HepG2 (cell line): Measurements from ENCODE around the gene ASXL1. TPM values are rescaled to one million over a fixed set of nuclear protein-coding genes. Genes with fewer than 3 reads are reported as not detected.

Experiments used
- ATAC-seq: fragments of 200-7000 bp; cut with Tn5 transposase; 3 replicates; pipeline ENCODE4 v1.9.1; 2020; ENCODE audit warnings: mild to moderate bottlenecking, moderate library complexity
- BruUV-seq: library from RNA; stranded (reverse); fragments of 400-500 nt; replicated peaks from 2 replicates; lab custom pipeline; 2021; lab: Mats Ljungman, UMichigan
- CTCF ChIA-PET: fragments of 300-600 bp; formaldehyde crosslinking; extraction: SDS; loops from one replicate; lab custom pipeline; 2021; ENCODE audit warnings: low total read pairs, inconsistent platforms, low intra/inter-chr PET ratio; lab: Yijun Ruan, JAX
- POLR2A ChIA-PET: fragments of 350-600 bp; sonication (Branson Sonifier 250); formaldehyde crosslinking; loops from one replicate; lab custom pipeline; 2020; ENCODE audit warnings: antibody characterized with exemption, inconsistent platforms; lab: Yijun Ruan, JAX
- DNase-seq: peaks from one replicate; pipeline ENCODE4 v3.0.0-alpha.2; 2015; ENCODE audit warnings: low spot score
- FAIRE-seq: peaks from 3 replicates; lab custom pipeline; 2011; peaks lifted over from hg19 to GRCh38; lab: Jason Lieb, UNC
- H2AFZ ChIP-seq: one replicate; pipeline ENCODE4 v1.6.1; 2011; ENCODE audit warnings: low read length, inconsistent platforms
- H3K27ac ChIP-seq: fragments of 300-600 bp; 3 replicates; pipeline ENCODE4 v1.8.0; 2011; ENCODE audit warnings: mixed run types, mild to moderate bottlenecking, mixed read lengths, low read length, inconsistent platforms; ENCODE audit not compliant: insufficient read depth; ENCODE audit errors: extremely low read length
- H3K27me3 ChIP-seq, 2 experiments: fragments of 200-600 bp in 1 of 2; 2 replicates in 1 of 2; 3 replicates in 1 of 2; pipeline versions ENCODE4 v1.6.0 to v1.8.0; 2011; ENCODE audit warnings: low read length in 2 of 2, mild to moderate bottlenecking in 2 of 2, moderate library complexity in 2 of 2, inconsistent platforms in 1 of 2; ENCODE audit not compliant: insufficient read depth in 2 of 2, control insufficient read depth in 1 of 2
- H3K36me3 ChIP-seq, 2 experiments: fragments of 200-600 bp in 1 of 2; replicated peaks in 1 of 2; 2 replicates in 1 of 2; 3 replicates in 1 of 2; pipeline versions ENCODE4 v1.5.1 to v1.8.0; 2011; ENCODE audit warnings: low read length in 2 of 2, inconsistent platforms in 1 of 2; ENCODE audit not compliant: insufficient read depth in 2 of 2, control insufficient read depth in 1 of 2
- H3K4me1 ChIP-seq: 2 replicates; pipeline ENCODE4 v1.5.1; 2012; ENCODE audit warnings: low read length, inconsistent platforms; ENCODE audit not compliant: insufficient read depth
- H3K4me2 ChIP-seq: 2 replicates; pipeline ENCODE4 v1.6.0; 2011; ENCODE audit warnings: low read depth, low read length, inconsistent platforms
- H3K4me3 ChIP-seq, 3 experiments: fragments of 200-600 bp in 1 of 3; sonication (generic), shearing (Covaris generic) in 1 of 3; replicated peaks in 1 of 3; 2 replicates each; pipeline ENCODE4 v1.5.1; 2011 to 2016; ENCODE audit warnings: low read length in 3 of 3, inconsistent platforms in 2 of 3, low read depth in 2 of 3, mild to moderate bottlenecking in 2 of 3, control low read depth in 1 of 3, mixed read lengths in 1 of 3; ENCODE audit not compliant: insufficient read depth in 1 of 3
- H3K79me2 ChIP-seq: one replicate; pipeline ENCODE4 v1.6.1; 2011; ENCODE audit warnings: low read length, inconsistent platforms; ENCODE audit not compliant: insufficient read depth
- H3K9ac ChIP-seq: 2 replicates; pipeline ENCODE4 v1.6.0; 2011; ENCODE audit warnings: mild to moderate bottlenecking, low read depth, low read length, inconsistent platforms; ENCODE audit not compliant: insufficient read depth
- H3K9me3 ChIP-seq: 2 replicates; pipeline ENCODE4 v1.5.1; 2012; ENCODE audit warnings: mild to moderate bottlenecking, low read length
- H4K20me1 ChIP-seq: 2 replicates; pipeline ENCODE4 v1.6.0; 2011; ENCODE audit warnings: inconsistent platforms, mild to moderate bottlenecking, low read length, moderate library complexity; ENCODE audit not compliant: insufficient read depth
- CHD4 ChIP-seq: fragments of 200-600 bp; sonication (generic); IDR thresholded peaks from 2 replicates; pipeline ENCODE4 v1.7.0; 2017; ENCODE audit warnings: mild to moderate bottlenecking, low read length, borderline replicate concordance
- CREM ChIP-seq, 2 experiments: sonication (generic) in 1 of 2; formaldehyde crosslinking in 1 of 2; IDR thresholded peaks; 2 replicates each; pipeline versions ENCODE4 v1.4.0 to v1.6.1; 2016 to 2020; ENCODE audit warnings: antibody characterized with exemption in 1 of 2, mild to moderate bottlenecking in 1 of 2, missing genetic modification reagents in 1 of 2
- ERF ChIP-seq: IDR thresholded peaks from 2 replicates; pipeline ENCODE4 v1.6.1; 2018; ENCODE audit warnings: missing biosample characterization, missing genetic modification reagents
- HOXA9 ChIP-seq: sonication (generic); formaldehyde crosslinking; IDR thresholded peaks from 2 replicates; pipeline ENCODE4 v1.8.1; 2022; ENCODE audit warnings: missing genetic modification reagents, mild to moderate bottlenecking, moderate library complexity, borderline replicate concordance
- KAT2B ChIP-seq: fragments of 150-350 bp; IDR thresholded peaks from 2 replicates; pipeline ENCODE4 v1.6.1; 2014; ENCODE audit warnings: low read depth, low read length, borderline replicate concordance
- KAT8 ChIP-seq: IDR thresholded peaks from 2 replicates; pipeline ENCODE4 v1.6.1; 2016; ENCODE audit warnings: missing genetic modification reagents, missing compliant biosample characterization
- MYC ChIP-seq: sonication (generic); formaldehyde crosslinking; IDR thresholded peaks from 2 replicates; pipeline ENCODE4 v1.9.0; 2021; ENCODE audit warnings: missing genetic modification reagents, borderline replicate concordance
- NCOA5 ChIP-seq: sonication (generic); formaldehyde crosslinking; IDR thresholded peaks from 2 replicates; pipeline ENCODE4 v1.4.0; 2020; ENCODE audit warnings: missing genetic modification reagents
- SCMH1 ChIP-seq: sonication (generic); formaldehyde crosslinking; IDR thresholded peaks from 2 replicates; pipeline ENCODE4 v1.9.0; 2021; ENCODE audit warnings: missing genetic modification reagents, mild to moderate bottlenecking, borderline replicate concordance
- TSC22D2 ChIP-seq: sonication (generic); formaldehyde crosslinking; IDR thresholded peaks from 2 replicates; pipeline ENCODE4 v1.5.1; 2020; ENCODE audit warnings: missing genetic modification reagents, mild to moderate bottlenecking, borderline replicate concordance
- ZMYM3 ChIP-seq: sonication (generic); formaldehyde crosslinking; IDR thresholded peaks from 2 replicates; pipeline ENCODE4 v1.5.1; 2020; ENCODE audit warnings: mild to moderate bottlenecking, missing genetic modification reagents
- ZNF225 ChIP-seq: sonication (generic); formaldehyde crosslinking; IDR thresholded peaks from 2 replicates; pipeline ENCODE4 v1.4.0; 2020; ENCODE audit warnings: mild to moderate bottlenecking, missing genetic modification reagents
- ZNF292 ChIP-seq: sonication (generic); formaldehyde crosslinking; IDR thresholded peaks from 2 replicates; pipeline ENCODE4 v1.8.1; 2022; ENCODE audit warnings: mild to moderate bottlenecking, low read depth, missing genetic modification reagents, borderline replicate concordance
- ZNF501 ChIP-seq: sonication (generic); formaldehyde crosslinking; IDR thresholded peaks from 2 replicates; pipeline ENCODE4 v1.5.1; 2020; ENCODE audit warnings: mild to moderate bottlenecking, moderate library complexity, missing genetic modification reagents
- ZNF572 ChIP-seq: sonication (generic); formaldehyde crosslinking; IDR thresholded peaks from 2 replicates; pipeline ENCODE4 v1.5.1; 2020; ENCODE audit warnings: mild to moderate bottlenecking, missing genetic modification reagents
- ZNF670 ChIP-seq: sonication (generic); formaldehyde crosslinking; IDR thresholded peaks from 2 replicates; pipeline ENCODE4 v1.8.0; 2022; ENCODE audit warnings: mild to moderate bottlenecking, missing genetic modification reagents, borderline replicate concordance
- ZNF768 ChIP-seq: sonication (generic); formaldehyde crosslinking; IDR thresholded peaks from 2 replicates; pipeline ENCODE4 v1.4.0; 2020; ENCODE audit warnings: missing genetic modification reagents
- WGBS: methylation state at CpG from one replicate; pipeline ENCODE4 v1.1.6; 2017; ENCODE audit warnings: low lambda C conversion rate; 5-methylcytosine and 5-hydroxymethylcytosine counted together
- in situ Hi-C: cut with HindIII; loops from 2 replicates; pipeline ENCODE4 v1.10.0; 2017; ENCODE audit warnings: low pct_unique_long_range_greater_than_20kb; ENCODE audit not compliant: extremely low pct_ligation_motif_present
- intact Hi-C: fragments of 100-400 bp; cut with micrococcal nuclease; formaldehyde crosslinking; loops from one replicate; pipeline ENCODE4 v1.10.0; 2022; ENCODE audit not compliant: unreplicated experiment
- polyA plus RNA-seq, 8 experiments: library from polyadenylated mRNA; depleted of rRNA in 3 of 8; stranded (reverse) in 7 of 8; unstranded in 1 of 8; fragments of >200 nt; fragmentation: Illumina TruSeq in 4 of 8; extraction: Trizol in 4 of 8; gene quantifications; 2 replicates each; pipeline versions ENCODE4 v1.2.1 to v1.2.3, GENCODE V29; 2011 to 2016; ENCODE audit warnings: low read depth in 4 of 8, missing spikeins in 1 of 8, mixed read lengths in 1 of 8; ENCODE audit not compliant: insufficient read depth in 1 of 8
- total RNA-seq, 5 experiments: library from RNA; depleted of rRNA; stranded (reverse); fragments of >200 nt; fragmentation: Illumina TruSeq; extraction: Trizol; gene quantifications; 2 replicates each; pipeline ENCODE4 v1.2.3, GENCODE V29; 2016; ENCODE audit warnings: low read depth in 1 of 5
- TF ChIP-seq, protein P1 (sequence below): sonication (generic); formaldehyde crosslinking; conservative IDR thresholded peaks from 2 replicates; pipeline ENCODE4 v1.5.0; 2020; ENCODE audit warnings: missing genetic modification reagents
- TF ChIP-seq, protein P2 (sequence below), 2 experiments: fragments of 450-650 bp in 1 of 2; sonication (generic) in 1 of 2; formaldehyde crosslinking; IDR thresholded peaks; 2 replicates each; pipeline versions ENCODE4 v1.5.0 to v1.8.0; 2020 to 2022; ENCODE audit warnings: mild to moderate bottlenecking in 1 of 2, missing genetic modification reagents in 1 of 2

The ASXL1 gene
- total and polyA plus RNA-seq, 2 of the 13 experiments (the other 11 are each of a cell fraction or from before 2014, with no cell fraction given), result 62.1 to 74.8 TPM

DNA sequence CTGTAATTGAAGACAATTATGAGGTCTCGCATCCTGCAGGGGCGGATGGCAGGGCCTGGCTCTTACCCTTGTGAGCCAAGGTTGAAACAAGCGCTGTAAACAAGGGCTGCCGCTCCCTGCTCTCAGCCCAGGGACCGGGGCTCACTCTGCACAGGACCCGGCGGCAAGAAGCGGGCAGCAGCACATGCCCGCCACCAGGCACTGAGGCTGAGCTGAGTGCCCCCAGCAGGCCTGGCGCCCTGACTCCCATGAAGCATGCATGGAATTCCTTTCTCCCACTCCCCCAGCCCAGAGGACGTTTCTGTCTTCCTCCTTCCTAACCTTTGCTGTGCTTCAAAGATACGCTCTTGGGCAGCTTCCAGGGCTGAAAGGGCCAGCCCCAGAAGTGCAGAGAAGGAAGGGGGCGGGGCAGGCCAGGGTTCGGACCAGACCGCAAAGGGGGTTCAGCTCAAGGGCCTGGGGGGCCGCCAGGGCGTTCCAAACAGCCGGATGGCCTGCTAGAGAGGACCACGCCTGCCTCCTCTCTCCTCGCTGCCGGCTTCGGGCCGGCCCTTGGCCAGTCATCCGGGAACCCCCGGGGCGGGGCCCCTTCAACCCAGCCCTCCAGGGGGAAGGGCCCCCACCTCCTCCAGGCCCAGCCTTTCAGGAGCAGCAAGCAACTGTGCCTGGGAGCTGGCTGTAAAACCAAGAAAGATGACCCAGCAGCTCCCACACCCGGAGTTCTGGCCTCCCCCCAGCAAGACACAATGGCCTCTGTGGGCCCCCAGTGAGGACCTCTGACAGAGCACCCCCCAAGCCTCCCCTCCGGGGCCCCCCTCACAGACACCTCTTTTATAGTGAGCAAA is 117.1 kb downstream of the ASXL1 start (continued):
- peak; percentile 41; the same call in 1 of the 2 replicates for TF ChIP-seq ZNF225

DNA sequence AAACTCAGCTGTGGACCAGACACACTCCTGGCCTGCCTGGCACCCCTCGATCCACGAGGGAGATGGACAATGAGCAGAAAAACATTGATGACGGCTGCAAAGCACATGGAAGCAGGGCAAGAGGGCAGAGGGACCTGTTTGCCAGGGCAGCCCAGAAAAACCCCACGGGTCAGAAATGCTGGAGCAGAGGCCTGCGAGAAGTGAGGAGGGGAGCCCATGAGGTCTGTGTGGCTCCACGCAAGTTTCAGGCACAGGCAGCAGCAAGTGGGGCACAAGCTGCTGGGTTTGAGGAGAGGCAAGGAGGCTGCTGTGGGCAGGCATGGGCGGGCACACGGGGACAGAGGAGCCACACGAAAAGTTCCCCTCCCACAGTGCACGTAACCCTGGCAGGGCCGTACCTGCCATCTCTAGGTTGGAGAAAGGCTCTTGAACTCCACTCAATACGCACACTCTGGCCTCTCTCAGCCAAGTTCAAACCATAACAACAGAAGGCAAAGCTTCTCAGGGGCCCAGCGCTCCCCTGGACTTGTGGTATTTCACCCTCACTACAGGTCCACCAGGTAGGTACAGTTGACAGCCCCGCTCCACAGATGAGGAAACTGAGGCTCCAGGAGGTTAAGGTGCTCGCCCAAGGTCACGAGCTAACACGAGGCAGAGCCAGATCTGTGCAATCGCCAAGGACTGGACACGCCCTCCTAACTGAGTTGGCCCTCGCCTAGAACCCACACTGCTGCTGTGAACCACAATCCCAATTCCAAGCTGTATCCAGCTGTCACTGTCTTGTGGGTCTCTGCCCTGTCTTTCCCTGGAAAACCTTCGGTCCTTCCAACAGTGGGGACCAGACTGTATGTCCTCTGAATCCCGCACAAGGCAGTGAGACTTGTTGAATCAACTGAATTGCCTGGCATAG is 118.8 kb downstream of the ASXL1 start:
- CTCF ChIA-PET, result no interaction called here
- Histone ChIP-seq H3K9ac (no peak overlapping the region; the same call in 1 of the 2 replicates), H3K4me3 (no peak overlapping the region), H2AFZ (no peak overlapping the region), H3K4me2 (peak overlapping the region; percentile 95), H3K36me3 (peaks cover 4 to 16% of the 10 kb centered on the region in 2 experiments; a peak in 3 of 5 replicates), H3K9me3 (no peaks in the 10 kb centered on the region), H3K27ac (peak overlapping the region; percentile 85), H4K20me1 (peaks cover 61% of the 10 kb centered on the region), H3K4me1 (peaks cover 100% of the 10 kb centered on the region), H3K79me2 (peaks cover 96% of the 10 kb centered on the region), H3K27me3 (no peaks in the 10 kb centered on the region)
- DNase-seq (no peak), FAIRE-seq (no peak), ATAC-seq (no peak)
- POLR2A ChIA-PET, result interaction anchor here (0.6 to 7.0 kb wide), 4 partner anchors 8 to 47 kb away, joined by 3 to 81 read pairs (median 3); no protein-coding TSS in a partner anchor
- WGBS, result 63% methylated on average over 22 of the region's 22 CpGs
- intact Hi-C loops (no loop called here), in situ Hi-C loops (no loop called here)
- no TSS peak for BruUV-seq
- TF ChIP-seq ZNF572 (CRISPR knock-in tag), result peak; percentile 76; the same call in 1 of the 2 replicates
- TF ChIP-seq ZNF670, result no peak
- TF ChIP-seq ZNF768 (CRISPR knock-in tag), result no peak
- no peak for TF ChIP-seq CHD4
- TF ChIP-seq MYC (CRISPR knock-in tag), result peak; percentile 56
- no peak for TF ChIP-seq HOXA9 (CRISPR knock-in tag)
- no peak for TF ChIP-seq KAT2B
- no peak for TF ChIP-seq ZNF501 (CRISPR knock-in tag)
- peak; percentile 36; the same call in 1 of the 2 replicates for TF ChIP-seq ERF (CRISPR knock-in tag)
- TF ChIP-seq NCOA5 (CRISPR knock-in tag), result no peak
- TF ChIP-seq, protein P1, sequence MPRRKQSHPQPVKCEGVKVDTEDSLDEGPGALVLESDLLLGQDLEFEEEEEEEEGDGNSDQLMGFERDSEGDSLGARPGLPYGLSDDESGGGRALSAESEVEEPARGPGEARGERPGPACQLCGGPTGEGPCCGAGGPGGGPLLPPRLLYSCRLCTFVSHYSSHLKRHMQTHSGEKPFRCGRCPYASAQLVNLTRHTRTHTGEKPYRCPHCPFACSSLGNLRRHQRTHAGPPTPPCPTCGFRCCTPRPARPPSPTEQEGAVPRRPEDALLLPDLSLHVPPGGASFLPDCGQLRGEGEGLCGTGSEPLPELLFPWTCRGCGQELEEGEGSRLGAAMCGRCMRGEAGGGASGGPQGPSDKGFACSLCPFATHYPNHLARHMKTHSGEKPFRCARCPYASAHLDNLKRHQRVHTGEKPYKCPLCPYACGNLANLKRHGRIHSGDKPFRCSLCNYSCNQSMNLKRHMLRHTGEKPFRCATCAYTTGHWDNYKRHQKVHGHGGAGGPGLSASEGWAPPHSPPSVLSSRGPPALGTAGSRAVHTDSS (CRISPR knock-in tag), result no peak
- TF ChIP-seq TSC22D2 (CRISPR knock-in tag), result no peak
- TF ChIP-seq ZNF292, result no peak; the same call in 1 of the 2 replicates
- no peak for TF ChIP-seq CREM (IDR thresholded peaks at IDR 0.05)
- no peak for TF ChIP-seq CREM (CRISPR knock-in tag; IDR thresholded peaks at IDR 0.05)
- TF ChIP-seq, protein P2, sequence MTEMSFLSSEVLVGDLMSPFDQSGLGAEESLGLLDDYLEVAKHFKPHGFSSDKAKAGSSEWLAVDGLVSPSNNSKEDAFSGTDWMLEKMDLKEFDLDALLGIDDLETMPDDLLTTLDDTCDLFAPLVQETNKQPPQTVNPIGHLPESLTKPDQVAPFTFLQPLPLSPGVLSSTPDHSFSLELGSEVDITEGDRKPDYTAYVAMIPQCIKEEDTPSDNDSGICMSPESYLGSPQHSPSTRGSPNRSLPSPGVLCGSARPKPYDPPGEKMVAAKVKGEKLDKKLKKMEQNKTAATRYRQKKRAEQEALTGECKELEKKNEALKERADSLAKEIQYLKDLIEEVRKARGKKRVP (CRISPR knock-in tag; IDR thresholded peaks at IDR 0.05), result no peak
- no peak for TF ChIP-seq SCMH1 (CRISPR knock-in tag)
- TF ChIP-seq KAT8 (CRISPR knock-in tag), result no peak
- peak; percentile 76 for TF ChIP-seq ZMYM3 (CRISPR knock-in tag)
